Body of pancreas (tissue), 4 donors: ENCODE data around the gene PACS2.

ENCODE experiments used
- POLR2A ChIP-seq, 3 donors: fragments of 450-650 bp; IDR thresholded peaks; one replicate each; pipeline ENCODE4 v1.6.1; 2016; ENCODE audit warnings: antibody characterized with exemption in 3 of 3, mild to moderate bottlenecking in 2 of 3
- TF ChIP-seq, protein P1 (sequence below), 7 experiments: fragments of 450-650 bp in 4 of 7; fragments of 200-600 bp in 3 of 7; sonication (generic) in 3 of 7; IDR thresholded peaks; one replicate each; pipeline ENCODE4 v1.5.1; 2016 to 2019; ENCODE audit warnings: antibody characterized with exemption in 7 of 7

DNA sequence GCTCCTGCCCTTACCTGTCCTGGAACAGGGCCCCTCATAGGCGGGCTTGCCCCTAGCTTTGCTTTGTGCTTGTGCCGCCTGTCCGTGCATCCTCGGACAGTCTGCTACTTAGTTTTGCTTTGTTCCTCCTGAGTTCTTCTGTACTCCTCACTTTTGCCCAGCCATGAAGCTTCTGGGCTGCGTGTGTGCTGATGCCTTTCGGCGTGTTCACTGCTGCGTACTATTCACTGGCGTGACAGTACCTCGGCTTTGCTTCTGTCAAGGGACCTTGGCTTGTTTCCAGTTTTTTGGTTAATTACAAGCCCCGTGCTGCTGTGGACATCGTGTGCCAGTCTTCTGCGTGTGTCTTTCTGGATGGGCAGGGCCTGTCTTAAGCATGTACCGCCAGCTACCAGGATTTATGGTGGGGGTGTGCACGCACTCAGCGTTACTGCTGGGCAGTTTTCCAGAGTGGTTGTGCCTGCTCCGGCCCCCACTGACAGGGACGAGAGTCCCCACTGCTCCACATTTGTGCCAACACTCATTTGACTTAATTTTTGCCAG lies 2.5 kb downstream of the PACS2 start:
- TF ChIP-seq, protein P1, sequence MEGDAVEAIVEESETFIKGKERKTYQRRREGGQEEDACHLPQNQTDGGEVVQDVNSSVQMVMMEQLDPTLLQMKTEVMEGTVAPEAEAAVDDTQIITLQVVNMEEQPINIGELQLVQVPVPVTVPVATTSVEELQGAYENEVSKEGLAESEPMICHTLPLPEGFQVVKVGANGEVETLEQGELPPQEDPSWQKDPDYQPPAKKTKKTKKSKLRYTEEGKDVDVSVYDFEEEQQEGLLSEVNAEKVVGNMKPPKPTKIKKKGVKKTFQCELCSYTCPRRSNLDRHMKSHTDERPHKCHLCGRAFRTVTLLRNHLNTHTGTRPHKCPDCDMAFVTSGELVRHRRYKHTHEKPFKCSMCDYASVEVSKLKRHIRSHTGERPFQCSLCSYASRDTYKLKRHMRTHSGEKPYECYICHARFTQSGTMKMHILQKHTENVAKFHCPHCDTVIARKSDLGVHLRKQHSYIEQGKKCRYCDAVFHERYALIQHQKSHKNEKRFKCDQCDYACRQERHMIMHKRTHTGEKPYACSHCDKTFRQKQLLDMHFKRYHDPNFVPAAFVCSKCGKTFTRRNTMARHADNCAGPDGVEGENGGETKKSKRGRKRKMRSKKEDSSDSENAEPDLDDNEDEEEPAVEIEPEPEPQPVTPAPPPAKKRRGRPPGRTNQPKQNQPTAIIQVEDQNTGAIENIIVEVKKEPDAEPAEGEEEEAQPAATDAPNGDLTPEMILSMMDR (IDR thresholded peaks at IDR 0.05) = no peak
- no peak for TF ChIP-seq POLR2A (IDR thresholded peaks at IDR 0.05)
